Tibial artery (tissue), 4 donors: ENCODE data around the gene TOR4A.
A peak's percentile ranks its signal among the peaks of the same experiment; 100 is the strongest.

ENCODE experiments used
- DNase-seq, 2 donors: peaks; one replicate each; pipeline ENCODE4 v3.0.0-alpha.2; 2019
- H3K27ac ChIP-seq, 2 donors: fragments of 200-600 bp; sonication (generic) in 1 of 2; 1 replicate in 1 of 2; 2 replicates in 1 of 2; pipeline ENCODE4 v1.5.1; 2018 to 2019; ENCODE audit warnings: mild to moderate bottlenecking in 1 of 2
- H3K27me3 ChIP-seq, 2 donors: fragments of 200-600 bp; sonication (generic) in 1 of 2; one replicate each; pipeline versions ENCODE4 v1.5.1 to v1.6.0; 2016 to 2019
- H3K36me3 ChIP-seq, 3 donors: fragments of 200-600 bp; sonication (generic) in 2 of 3; one replicate each; pipeline ENCODE4 v1.5.1; 2016 to 2019; ENCODE audit warnings: mild to moderate bottlenecking in 2 of 3
- H3K4me1 ChIP-seq, 4 donors: fragments of 200-600 bp; sonication (generic) in 2 of 4; 1 replicate in 3 of 4; 2 replicates in 1 of 4; pipeline ENCODE4 v1.5.1; 2016 to 2019
- H3K4me3 ChIP-seq, 2 donors: fragments of 200-600 bp; sonication (generic) in 1 of 2; 1 replicate in 1 of 2; 2 replicates in 1 of 2; pipeline ENCODE4 v1.5.1; 2018 to 2019; ENCODE audit warnings: mild to moderate bottlenecking in 2 of 2
- H3K9me3 ChIP-seq, 3 donors: fragments of 200-600 bp; sonication (generic) in 1 of 3; one replicate each; pipeline ENCODE4 v1.5.1; 2016 to 2019
- intact Hi-C: fragments of 100-400 bp; cut with DNase I; formaldehyde crosslinking; loops from one replicate; pipeline ENCODE4 v1.15.0; 2023; ENCODE audit warnings: low total_unique reads
- TF ChIP-seq, protein P1 (sequence below), 2 experiments: fragments of 200-600 bp in 1 of 2; fragments of 450-650 bp in 1 of 2; IDR thresholded peaks; one replicate each; pipeline ENCODE4 v1.5.1; 2017 to 2019; ENCODE audit warnings: antibody characterized with exemption in 2 of 2, mild to moderate bottlenecking in 1 of 2, moderate library complexity in 1 of 2

The TOR4A gene

DNA sequence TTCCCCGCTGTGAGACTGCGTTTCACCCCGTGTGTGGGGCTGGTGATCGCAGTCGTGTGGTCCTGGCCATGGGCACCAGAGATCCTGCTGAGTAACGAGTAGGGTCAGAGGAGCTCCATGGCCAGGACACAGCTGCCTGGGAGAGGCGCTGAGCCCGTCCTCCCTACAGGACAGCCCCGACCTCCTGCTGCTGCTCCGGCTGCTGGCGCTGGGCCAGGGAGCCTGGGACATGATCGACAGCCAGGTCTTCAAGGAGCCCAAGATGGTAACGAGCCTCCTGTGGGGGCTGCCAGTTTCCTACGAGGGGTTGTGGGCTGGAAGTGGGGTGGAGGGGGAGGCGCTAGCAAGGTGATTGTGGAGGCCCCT, 11.4 kb upstream of the TOR4A start:
- Histone ChIP-seq H3K4me1 (peaks cover 5 to 30% (median 22%) of the 10 kb centered on the region in 4 donors), H3K27ac (no peak overlapping the region), H3K36me3 (peaks cover 20 to 79% (median 53%) of the 10 kb centered on the region in 3 donors), H3K27me3 (no peaks in the 10 kb centered on the region), H3K4me3 (no peak overlapping the region), H3K9me3 (no peaks in the 10 kb centered on the region)
- DNase-seq: no peak
- TF ChIP-seq, protein P1, sequence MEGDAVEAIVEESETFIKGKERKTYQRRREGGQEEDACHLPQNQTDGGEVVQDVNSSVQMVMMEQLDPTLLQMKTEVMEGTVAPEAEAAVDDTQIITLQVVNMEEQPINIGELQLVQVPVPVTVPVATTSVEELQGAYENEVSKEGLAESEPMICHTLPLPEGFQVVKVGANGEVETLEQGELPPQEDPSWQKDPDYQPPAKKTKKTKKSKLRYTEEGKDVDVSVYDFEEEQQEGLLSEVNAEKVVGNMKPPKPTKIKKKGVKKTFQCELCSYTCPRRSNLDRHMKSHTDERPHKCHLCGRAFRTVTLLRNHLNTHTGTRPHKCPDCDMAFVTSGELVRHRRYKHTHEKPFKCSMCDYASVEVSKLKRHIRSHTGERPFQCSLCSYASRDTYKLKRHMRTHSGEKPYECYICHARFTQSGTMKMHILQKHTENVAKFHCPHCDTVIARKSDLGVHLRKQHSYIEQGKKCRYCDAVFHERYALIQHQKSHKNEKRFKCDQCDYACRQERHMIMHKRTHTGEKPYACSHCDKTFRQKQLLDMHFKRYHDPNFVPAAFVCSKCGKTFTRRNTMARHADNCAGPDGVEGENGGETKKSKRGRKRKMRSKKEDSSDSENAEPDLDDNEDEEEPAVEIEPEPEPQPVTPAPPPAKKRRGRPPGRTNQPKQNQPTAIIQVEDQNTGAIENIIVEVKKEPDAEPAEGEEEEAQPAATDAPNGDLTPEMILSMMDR (IDR thresholded peaks at IDR 0.05): no peak
- intact Hi-C loops: no loop called here

DNA sequence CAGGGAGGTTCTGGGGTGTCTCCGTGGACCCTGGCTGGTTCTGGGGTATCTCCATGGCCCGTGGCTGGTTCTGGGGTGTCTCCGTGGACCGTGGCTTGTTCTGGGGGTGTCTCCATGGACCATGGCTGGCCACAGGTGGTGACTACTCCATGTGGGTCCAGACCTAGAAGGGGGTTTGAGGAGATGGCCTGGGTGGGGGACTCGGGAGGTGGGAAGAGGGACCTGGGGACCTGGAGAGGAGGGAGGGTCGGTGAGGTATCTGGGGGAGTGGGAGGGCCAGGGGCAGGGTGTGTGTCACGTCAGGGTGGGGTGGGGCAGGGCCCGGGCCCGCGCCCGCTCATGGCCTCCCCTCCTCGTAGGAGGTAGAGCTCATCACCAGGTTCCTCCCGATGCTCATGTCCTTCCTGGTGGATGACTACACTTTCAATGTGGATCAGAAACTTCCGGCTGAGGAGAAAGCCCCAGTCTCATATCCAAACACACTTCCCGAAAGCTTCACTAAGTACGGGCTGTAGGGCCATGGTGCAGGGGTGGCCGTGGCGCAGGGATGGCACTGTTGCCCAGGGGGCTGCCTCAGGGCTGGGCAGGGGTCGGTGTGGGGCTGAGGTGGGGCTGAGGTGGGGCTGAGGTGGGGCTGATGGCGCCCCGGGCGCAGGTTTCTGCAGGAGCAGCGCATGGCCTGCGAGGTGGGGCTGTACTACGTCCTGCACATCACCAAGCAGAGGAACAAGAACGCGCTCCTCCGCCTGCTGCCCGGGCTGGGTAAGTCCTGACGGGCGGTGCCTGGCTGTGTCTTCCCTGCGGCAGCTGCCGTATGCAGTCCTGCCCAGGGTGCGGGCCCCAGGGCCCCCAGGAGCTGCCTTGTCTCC, 10.7 kb upstream of the TOR4A start:
- peaks cover 5 to 30% (median 24%) of the 10 kb centered on the region in 4 donors for H3K4me1 ChIP-seq
- H3K4me3 ChIP-seq: no peak overlapping the region
- peaks cover 0 to under 1% of the 10 kb centered on the region in 2 donors for H3K27me3 ChIP-seq
- no peaks in the 10 kb centered on the region for H3K9me3 ChIP-seq
- H3K36me3 ChIP-seq: peaks cover 23 to 86% (median 55%) of the 10 kb centered on the region in 3 donors
- TF ChIP-seq, protein P1 (IDR thresholded peaks at IDR 0.05): no peak
- H3K27ac ChIP-seq: no peak overlapping the region
- DNase-seq: no peak
- intact Hi-C loops: no loop called here

DNA sequence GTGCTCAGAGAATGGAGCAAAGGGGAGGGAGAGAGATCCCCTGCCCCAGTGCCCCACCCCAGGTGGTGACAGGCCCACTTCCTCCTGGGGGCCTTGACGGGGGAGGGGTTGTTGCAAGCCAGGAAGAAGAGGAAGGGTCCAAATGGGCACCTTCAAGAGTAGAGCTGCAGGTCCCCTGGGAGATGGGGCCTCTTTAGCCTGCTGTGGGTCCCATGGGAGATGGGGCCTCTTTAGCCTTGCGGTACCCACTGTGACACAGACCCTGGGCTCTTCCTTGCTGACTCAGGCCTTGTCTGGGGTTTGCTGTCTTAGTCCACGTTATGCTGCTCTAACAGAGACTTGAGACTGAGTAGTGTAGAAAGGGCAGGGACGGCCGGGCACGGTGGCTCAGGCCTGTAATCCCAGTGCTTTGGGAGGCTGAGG, 9.6 kb upstream of the TOR4A start:
- peak overlapping the region in 1 of 2 donors; percentile 69 for H3K27ac ChIP-seq
- no peaks in the 10 kb centered on the region for H3K9me3 ChIP-seq
- intact Hi-C loops: no loop called here
- H3K4me3 ChIP-seq: no peak overlapping the region
- TF ChIP-seq, protein P1 (IDR thresholded peaks at IDR 0.05): no peak
- H3K27me3 ChIP-seq: peaks cover 0 to 11% of the 10 kb centered on the region in 2 donors
- peaks cover 34 to 93% (median 62%) of the 10 kb centered on the region in 3 donors for H3K36me3 ChIP-seq
- H3K4me1 ChIP-seq: peaks cover 5 to 36% (median 24%) of the 10 kb centered on the region in 4 donors
- no peak for DNase-seq

DNA sequence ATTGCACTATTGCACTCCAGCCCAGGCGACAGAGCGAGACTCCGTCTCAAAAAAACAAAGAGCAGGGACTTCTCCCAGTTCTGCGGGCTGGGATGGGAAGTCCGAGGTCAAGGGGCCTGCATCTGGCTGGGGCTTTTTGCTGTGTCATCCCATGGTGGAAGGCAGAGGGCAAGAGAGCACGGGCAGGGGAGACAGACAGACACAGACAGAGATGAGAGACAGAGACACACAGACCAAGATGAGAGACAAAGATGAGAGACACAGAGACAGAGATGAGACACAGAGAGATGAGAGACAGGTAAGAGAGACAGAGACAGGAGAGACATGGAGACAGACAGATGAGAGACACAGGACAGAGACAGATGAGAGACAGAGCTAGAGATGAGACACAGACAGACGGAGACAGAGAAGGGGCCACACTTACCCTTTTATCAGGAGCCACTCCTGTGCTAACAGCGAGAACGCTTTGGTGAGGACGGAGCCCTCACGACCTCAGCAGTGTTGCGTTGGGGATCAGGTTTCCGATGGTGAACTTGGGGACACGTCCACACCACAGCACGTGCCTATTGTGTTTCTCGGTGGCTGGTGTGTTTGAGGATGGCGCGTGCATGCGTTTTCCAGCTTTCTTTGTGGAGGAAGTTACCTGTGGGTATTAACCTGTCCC, 8.9 kb upstream of the TOR4A start:
- H3K27me3 ChIP-seq: peaks cover 0 to 17% of the 10 kb centered on the region in 2 donors
- peaks cover 5 to 36% (median 24%) of the 10 kb centered on the region in 4 donors for H3K4me1 ChIP-seq
- peak overlapping the region; percentile 69 to 78 for H3K27ac ChIP-seq
- no peak for DNase-seq
- H3K36me3 ChIP-seq: peaks cover 36 to 93% (median 62%) of the 10 kb centered on the region in 3 donors
- TF ChIP-seq, protein P1 (IDR thresholded peaks at IDR 0.05): no peak
- no peaks in the 10 kb centered on the region for H3K9me3 ChIP-seq
- H3K4me3 ChIP-seq: no peak overlapping the region
- intact Hi-C loops: no loop called here

DNA sequence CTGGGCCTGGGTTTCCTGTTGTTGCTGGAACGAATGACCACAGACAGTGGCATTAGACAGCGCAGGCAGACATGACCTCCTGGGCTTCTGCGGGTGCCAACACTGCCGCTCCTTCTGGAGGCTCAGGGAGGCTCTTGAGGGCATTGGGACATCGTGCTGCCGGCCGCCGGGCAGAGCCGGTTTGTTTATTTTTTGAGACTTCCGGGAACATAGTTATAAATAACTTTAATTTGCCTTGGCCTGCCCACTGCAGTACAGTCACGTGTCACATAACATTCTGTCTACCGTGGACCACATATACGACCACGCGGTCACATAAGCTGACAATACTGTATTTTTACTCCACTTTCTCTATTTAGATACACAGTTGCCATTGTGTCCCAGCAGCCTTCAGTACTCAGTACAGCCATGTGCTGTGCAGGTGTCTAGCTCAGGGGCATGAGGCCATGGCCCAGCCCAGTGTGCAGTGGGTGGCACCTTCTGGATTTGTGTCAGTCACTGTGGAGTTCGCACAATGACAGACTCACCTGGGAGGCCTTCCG, 8.2 kb upstream of the TOR4A start:
- TF ChIP-seq, protein P1 (IDR thresholded peaks at IDR 0.05): no peak
- Histone ChIP-seq H3K27me3 (peaks cover 0 to 23% of the 10 kb centered on the region in 2 donors), H3K4me1 (peaks cover 5 to 36% (median 24%) of the 10 kb centered on the region in 4 donors), H3K36me3 (peaks cover 30 to 90% (median 61%) of the 10 kb centered on the region in 3 donors), H3K27ac (peak overlapping the region; percentile 69 to 78), H3K4me3 (no peak overlapping the region), H3K9me3 (no peaks in the 10 kb centered on the region)
- peak; percentile 50 to 89 for DNase-seq
- intact Hi-C loops: no loop called here
